Measurements from ENCODE around the gene KLF5. TPM values are rescaled to one million over a fixed set of nuclear protein-coding genes. Genes with fewer than 3 reads are reported as not detected.

Gene KLF5
- total and polyA plus RNA-seq, 2 experiments from 2014 or later, result 5.5 to 5.6 TPM

DNA sequence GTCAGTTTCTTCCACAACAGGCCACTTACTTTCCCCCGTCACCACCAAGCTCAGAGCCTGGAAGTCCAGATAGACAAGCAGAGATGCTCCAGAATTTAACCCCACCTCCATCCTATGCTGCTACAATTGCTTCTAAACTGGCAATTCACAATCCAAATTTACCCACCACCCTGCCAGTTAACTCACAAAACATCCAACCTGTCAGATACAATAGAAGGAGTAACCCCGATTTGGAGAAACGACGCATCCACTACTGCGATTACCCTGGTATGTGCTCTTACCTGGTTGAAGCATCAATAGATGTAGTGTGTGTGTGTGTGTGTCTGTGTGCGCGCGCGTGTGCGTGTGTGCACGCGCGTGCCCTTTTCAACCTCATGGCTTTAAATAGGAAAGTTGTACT, 3.7 kb downstream of the KLF5 start:
- H2AFZ ChIP-seq, result no peak overlapping the region
- no peaks in the 10 kb centered on the region for H3K9me2 ChIP-seq (ENCODE audit: insufficient read depth)
- no peak overlapping the region for H3K4me2 ChIP-seq (ENCODE audit: unreplicated experiment)
- H3K4me3 ChIP-seq, result no peak overlapping the region
- no peak for DNase-seq
- H3K27ac ChIP-seq, result no peak overlapping the region
- no peak for TF ChIP-seq EZH2 (IDR thresholded peaks at IDR 0.05; ENCODE audit: insufficient read depth, poor library complexity, severe bottlenecking)
- no peak for TF ChIP-seq EZH2phosphoT487 (IDR thresholded peaks at IDR 0.05; ENCODE audit: insufficient read depth, low read depth)
- H3K9me3 ChIP-seq (ENCODE audit: low read depth), result no peaks in the 10 kb centered on the region
- H3K9ac ChIP-seq, result no peak overlapping the region
- H3K27me3 ChIP-seq (replicated peaks; ENCODE audit: insufficient read depth), result no peaks in the 10 kb centered on the region
- WGBS, 2 experiments (ENCODE audit: low coverage in 1 of 2, low lambda C conversion rate in 2 of 2, missing lambda C conversion rate in 2 of 2), result 90 to 94% methylated on average over 13 of the region's 13 CpGs
- H3K79me2 ChIP-seq (ENCODE audit: insufficient read depth), result 0 out of 2 replicates have a peak, but pooled peaks cover 12% of the 10 kb centered on the region
- in situ Hi-C loops (cut with MboI), result loop anchor here (25.0 kb wide), 1 partner anchor 650 kb away; no protein-coding TSS in a partner anchor
- H4K20me1 ChIP-seq (ENCODE audit: insufficient read depth), result peaks cover 3% of the 10 kb centered on the region; the same call in 1 of the 2 replicates
- peaks cover 14% of the 10 kb centered on the region for H3K4me1 ChIP-seq (ENCODE audit: insufficient read depth)
- H3K36me3 ChIP-seq (ENCODE audit: low read depth), result no peaks in the 10 kb centered on the region
- peaks cover 15% of the 10 kb centered on the region for H3F3A ChIP-seq (ENCODE audit: insufficient read depth)

DNA sequence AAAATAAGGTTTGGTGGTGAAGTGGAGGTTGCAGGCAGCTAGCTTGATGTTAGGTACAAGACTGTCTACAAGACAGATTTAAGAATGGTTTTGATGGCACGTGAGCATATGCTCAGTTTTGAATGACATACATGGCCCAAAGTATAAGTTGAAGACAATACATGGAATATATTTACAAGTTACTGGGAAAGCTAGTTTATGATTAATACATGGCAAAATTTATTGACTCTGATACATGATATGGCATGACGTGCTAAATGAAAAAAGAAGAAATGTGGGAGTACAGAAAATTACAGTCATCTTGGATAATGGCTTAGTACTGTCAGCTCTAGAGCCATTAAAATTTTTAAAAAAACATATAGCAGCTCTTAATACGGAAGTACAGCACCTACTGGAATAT, 4.4 kb downstream of the KLF5 start:
- Histone ChIP-seq H3K36me3 (ENCODE audit: low read depth) (no peaks in the 10 kb centered on the region), H4K20me1 (ENCODE audit: insufficient read depth) (peaks cover 3% of the 10 kb centered on the region; the same call in 1 of the 2 replicates), H3K9me2 (ENCODE audit: insufficient read depth) (no peaks in the 10 kb centered on the region), H3K4me2 (ENCODE audit: unreplicated experiment) (no peak overlapping the region), H3K27me3 (replicated peaks; ENCODE audit: insufficient read depth) (no peaks in the 10 kb centered on the region), H3K4me1 (ENCODE audit: insufficient read depth) (peaks cover 14% of the 10 kb centered on the region), H3K27ac (no peak overlapping the region), H2AFZ (no peak overlapping the region), H3K4me3 (no peak overlapping the region), H3K79me2 (ENCODE audit: insufficient read depth) (0 out of 2 replicates have a peak, but pooled peaks cover 12% of the 10 kb centered on the region), H3K9ac (no peak overlapping the region), H3K9me3 (ENCODE audit: low read depth) (no peaks in the 10 kb centered on the region), H3F3A (ENCODE audit: insufficient read depth) (peaks cover 15% of the 10 kb centered on the region)
- no peak for TF ChIP-seq EZH2 (IDR thresholded peaks at IDR 0.05; ENCODE audit: insufficient read depth, poor library complexity, severe bottlenecking)
- no peak for TF ChIP-seq EZH2phosphoT487 (IDR thresholded peaks at IDR 0.05; ENCODE audit: insufficient read depth, low read depth)
- DNase-seq, result no peak
- WGBS, 2 experiments (ENCODE audit: low coverage in 1 of 2, low lambda C conversion rate in 2 of 2, missing lambda C conversion rate in 2 of 2), result 82 to 89% methylated on average over 3 of the region's 3 CpGs
- in situ Hi-C loops (cut with MboI), result loop anchor here (25.0 kb wide), 1 partner anchor 649 kb away; no protein-coding TSS in a partner anchor

DNA sequence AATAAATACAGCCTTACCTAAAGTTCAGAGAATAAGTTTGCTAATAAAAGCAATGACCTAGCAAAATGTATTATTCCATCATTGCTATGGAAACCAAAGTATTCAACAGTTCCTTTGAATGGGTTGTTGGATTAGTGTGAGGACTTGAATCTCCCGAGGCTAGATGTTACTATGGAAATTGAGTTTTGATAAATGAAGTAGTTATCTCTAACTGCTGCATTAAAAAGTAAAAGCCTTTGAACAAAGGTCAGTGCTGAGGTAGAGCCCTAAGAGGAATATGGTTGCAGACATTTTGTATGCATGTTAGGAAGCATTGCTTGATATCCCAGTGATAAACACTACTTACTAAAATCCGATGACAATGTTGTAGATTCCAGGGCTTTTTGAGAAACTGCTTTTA, 6.2 kb downstream of the KLF5 start:
- DNase-seq, result no peak
- Histone ChIP-seq H2AFZ (no peak overlapping the region), H3K9me2 (ENCODE audit: insufficient read depth) (no peaks in the 10 kb centered on the region), H3F3A (ENCODE audit: insufficient read depth) (peaks cover 15% of the 10 kb centered on the region), H3K27me3 (replicated peaks; ENCODE audit: insufficient read depth) (no peaks in the 10 kb centered on the region), H3K27ac (no peak overlapping the region), H3K79me2 (ENCODE audit: insufficient read depth) (0 out of 2 replicates have a peak, but pooled peaks cover 12% of the 10 kb centered on the region), H3K4me2 (ENCODE audit: unreplicated experiment) (no peak overlapping the region), H4K20me1 (ENCODE audit: insufficient read depth) (peaks cover 3% of the 10 kb centered on the region; the same call in 1 of the 2 replicates), H3K36me3 (ENCODE audit: low read depth) (no peaks in the 10 kb centered on the region), H3K9me3 (ENCODE audit: low read depth) (no peaks in the 10 kb centered on the region), H3K4me1 (ENCODE audit: insufficient read depth) (peaks cover 20% of the 10 kb centered on the region), H3K9ac (no peak overlapping the region), H3K4me3 (no peak overlapping the region)
- in situ Hi-C loops (cut with MboI), result loop anchor here (25.0 kb wide), 1 partner anchor 647 kb away; no protein-coding TSS in a partner anchor
- WGBS, 2 experiments (ENCODE audit: low coverage in 1 of 2, low lambda C conversion rate in 2 of 2, missing lambda C conversion rate in 2 of 2), result 52 to 58% methylated on average over 2 of the region's 2 CpGs
- TF ChIP-seq EZH2 (IDR thresholded peaks at IDR 0.05; ENCODE audit: insufficient read depth, poor library complexity, severe bottlenecking) (no peak), EZH2phosphoT487 (IDR thresholded peaks at IDR 0.05; ENCODE audit: insufficient read depth, low read depth) (no peak)

DNA sequence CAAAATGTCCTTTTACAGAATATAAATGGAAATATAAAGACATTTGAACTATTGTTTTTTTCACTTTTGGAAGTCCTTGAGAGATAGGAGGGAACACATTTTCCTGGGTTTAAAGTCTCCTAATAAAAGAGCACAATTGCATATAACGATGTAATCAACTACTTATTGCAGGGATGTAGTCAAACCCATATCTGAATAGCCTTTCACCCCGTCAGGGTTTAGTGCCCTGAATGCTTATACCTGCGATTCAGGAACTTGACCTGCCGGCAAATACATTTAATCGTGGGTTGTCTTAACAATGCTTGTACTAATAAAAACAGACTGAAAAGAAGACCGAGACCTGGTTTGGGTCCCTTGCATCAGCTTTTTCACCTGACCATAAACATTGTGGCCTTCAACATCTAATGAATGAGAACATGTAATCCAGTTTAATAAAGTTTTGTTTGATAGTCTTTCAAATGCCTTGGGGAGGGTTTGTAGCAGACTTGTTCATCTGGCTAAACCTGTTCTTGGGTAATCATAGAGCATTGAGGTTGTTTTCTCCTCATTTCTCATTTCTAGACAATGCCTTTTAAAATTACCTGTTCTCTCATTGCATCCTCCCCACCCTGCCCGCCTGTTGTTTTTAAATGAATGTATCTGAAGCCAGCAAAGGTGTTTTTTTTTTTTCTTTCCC, 7.0 kb downstream of the KLF5 start:
- H3K79me2 ChIP-seq (ENCODE audit: insufficient read depth), result 0 out of 2 replicates have a peak, but pooled peaks cover 9% of the 10 kb centered on the region
- H4K20me1 ChIP-seq (ENCODE audit: insufficient read depth), result peaks cover 3% of the 10 kb centered on the region; the same call in 1 of the 2 replicates
- in situ Hi-C loops (cut with MboI), result loop anchor here (25.0 kb wide), 1 partner anchor 646 kb away; no protein-coding TSS in a partner anchor
- H3K9ac ChIP-seq, result no peak overlapping the region
- no peaks in the 10 kb centered on the region for H3K9me3 ChIP-seq (ENCODE audit: low read depth)
- peaks cover 8% of the 10 kb centered on the region for H3F3A ChIP-seq (ENCODE audit: insufficient read depth)
- WGBS, 2 experiments (ENCODE audit: low coverage in 1 of 2, low lambda C conversion rate in 2 of 2, missing lambda C conversion rate in 2 of 2), result 95 to 97% methylated on average over 7 of the region's 7 CpGs
- no peaks in the 10 kb centered on the region for H3K9me2 ChIP-seq (ENCODE audit: insufficient read depth)
- H3K27ac ChIP-seq, result no peak overlapping the region
- TF ChIP-seq EZH2phosphoT487 (IDR thresholded peaks at IDR 0.05; ENCODE audit: insufficient read depth, low read depth), result no peak
- TF ChIP-seq EZH2 (IDR thresholded peaks at IDR 0.05; ENCODE audit: insufficient read depth, poor library complexity, severe bottlenecking), result no peak
- no peak overlapping the region for H3K4me2 ChIP-seq (ENCODE audit: unreplicated experiment)
- no peak overlapping the region for H3K4me3 ChIP-seq
- no peaks in the 10 kb centered on the region for H3K36me3 ChIP-seq (ENCODE audit: low read depth)
- DNase-seq, result no peak
- no peak overlapping the region for H2AFZ ChIP-seq
- H3K4me1 ChIP-seq (ENCODE audit: insufficient read depth), result peaks cover 15% of the 10 kb centered on the region; the same call in 1 of the 2 replicates
- H3K27me3 ChIP-seq (replicated peaks; ENCODE audit: insufficient read depth), result no peaks in the 10 kb centered on the region

Measured in GM23248 (cell line).